ENCODE data around the gene MDN1. TPM values are rescaled to one million over a fixed set of nuclear protein-coding genes. Genes with fewer than 3 reads are reported as not detected.
"Not testable (repeated sequence)": the region's sequence is repeated elsewhere in the genome, so short reads cannot be mapped to it uniquely, and the experiment has no call there.

Gene MDN1
- total RNA-seq, 2 experiments from 2014 or later = 48.6 to 59.5 TPM

DNA sequence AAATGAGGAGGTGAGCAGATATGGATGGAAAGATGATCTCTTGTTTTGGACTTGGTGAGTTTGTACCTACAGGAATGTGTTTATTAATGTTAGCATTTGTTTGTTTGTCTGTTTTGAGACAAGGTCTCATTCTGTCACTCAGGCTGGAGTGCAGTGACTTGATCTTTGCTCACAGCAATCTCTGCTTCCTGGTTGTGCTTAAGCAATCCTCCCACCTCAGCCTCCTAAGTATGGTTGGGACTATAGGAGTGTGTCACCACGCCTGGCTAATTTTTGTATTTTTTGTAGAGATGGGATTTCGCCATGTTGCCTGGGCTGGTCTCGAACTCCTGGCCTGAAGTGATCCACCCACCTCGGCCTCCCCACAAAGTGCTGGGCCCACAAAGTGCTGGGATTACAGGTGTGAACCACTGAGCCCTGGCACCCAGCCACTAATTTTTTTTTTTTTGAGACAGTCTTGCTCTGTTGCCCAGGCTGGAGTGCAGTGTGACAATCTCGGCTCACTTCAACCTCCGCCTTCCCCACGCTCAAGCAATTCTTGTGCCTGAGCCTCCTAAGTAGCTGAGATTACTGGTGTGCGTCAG lies 17.1 kb upstream of the MDN1 start:
- Mint-ChIP-seq H3K27ac (no peak overlapping the region), H3K4me3 (no peak overlapping the region), H3K4me1 (peaks cover 50% of the 10 kb centered on the region)

DNA sequence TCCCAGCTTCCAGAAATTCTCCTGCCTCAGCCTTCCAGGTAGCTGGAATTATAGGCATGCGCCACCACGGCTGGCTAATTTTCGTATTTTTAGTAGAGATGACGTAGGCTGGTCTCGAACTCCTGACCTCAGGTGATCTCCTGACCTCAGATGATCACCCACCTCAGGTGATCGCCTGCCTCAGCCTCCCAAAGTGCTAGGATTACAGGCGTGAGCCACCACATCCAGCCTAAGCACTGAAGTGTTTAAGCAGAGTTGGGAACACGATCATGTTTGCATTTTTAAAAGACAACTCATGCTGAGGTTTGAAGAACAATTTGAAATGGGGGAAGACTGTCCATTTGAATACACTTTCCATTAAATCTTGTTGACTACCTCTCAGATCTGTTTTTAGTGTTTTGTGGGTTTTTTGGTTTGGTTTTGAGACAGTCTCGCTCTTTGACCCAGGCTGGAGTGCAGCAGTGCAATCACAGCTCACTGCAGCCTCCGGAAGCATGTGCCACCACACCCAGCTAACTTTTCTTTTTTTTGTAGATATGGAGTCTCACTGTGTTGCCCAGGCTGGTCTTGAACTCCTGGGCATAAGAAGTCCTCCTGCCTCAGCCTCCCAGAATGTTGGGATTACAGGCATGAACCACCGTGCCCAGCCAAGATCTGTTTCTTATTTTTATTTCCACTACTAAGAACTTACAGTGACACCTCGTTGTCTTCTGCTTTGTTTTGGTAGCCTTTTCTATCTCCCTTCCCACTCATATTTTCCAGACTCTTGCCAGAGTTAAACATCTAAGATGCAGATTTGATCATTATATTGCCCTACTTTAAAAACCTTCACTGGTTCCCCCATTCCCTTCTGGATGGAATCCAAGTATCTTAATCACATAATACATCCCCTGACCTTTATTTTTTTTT lies 15.5 kb upstream of the MDN1 start:
- Mint-ChIP-seq H3K36me3 (ENCODE audit: low read depth) (peaks cover 69% of the 10 kb centered on the region), H3K4me3 (peak overlapping the region; percentile 45), H3K27ac (peak overlapping the region; percentile 89), H3K27me3 (no peaks in the 10 kb centered on the region), H3K9me3 (ENCODE audit: low read depth) (no peaks in the 10 kb centered on the region), H3K4me1 (peaks cover 60% of the 10 kb centered on the region)
- ATAC-seq (peak; percentile 94), DNase-seq (peak; percentile 67)
- intact Hi-C loops (cut with DNase I, micrococcal nuclease) = loop anchor here (2.0 to 10.0 kb wide), 3 partner anchors 16 to 690 kb away; partner anchors contain the start of genes MDN1 (in 1 of the 2) and PM20D2 (in 1 of the 2)
- POLR2A ChIA-PET = interaction anchor here (0.7 kb wide), 1 partner anchor 485 kb away, joined by 3 read pairs; no protein-coding TSS in a partner anchor
- CTCF ChIA-PET = no interaction called here

More for the DNA sequence above, 17.1 kb upstream of the MDN1 start:
- Mint-ChIP-seq H3K27me3 (no peaks in the 10 kb centered on the region), H3K36me3 (ENCODE audit: low read depth) (peaks cover 61% of the 10 kb centered on the region), H3K9me3 (ENCODE audit: low read depth) (no peaks in the 10 kb centered on the region)
- no peak for ATAC-seq
- intact Hi-C loops (cut with DNase I, micrococcal nuclease) = loop anchor here (10.0 kb wide), 2 partner anchors 638 to 692 kb away; partner anchors contain the start of gene PM20D2 (in 1 of the 2)
- POLR2A ChIA-PET = interaction anchor here (0.6 kb wide), 1 partner anchor 25 kb away, joined by 5 read pairs; no protein-coding TSS in a partner anchor
- CTCF ChIA-PET = no interaction called here
- DNase-seq = no peak

DNA sequence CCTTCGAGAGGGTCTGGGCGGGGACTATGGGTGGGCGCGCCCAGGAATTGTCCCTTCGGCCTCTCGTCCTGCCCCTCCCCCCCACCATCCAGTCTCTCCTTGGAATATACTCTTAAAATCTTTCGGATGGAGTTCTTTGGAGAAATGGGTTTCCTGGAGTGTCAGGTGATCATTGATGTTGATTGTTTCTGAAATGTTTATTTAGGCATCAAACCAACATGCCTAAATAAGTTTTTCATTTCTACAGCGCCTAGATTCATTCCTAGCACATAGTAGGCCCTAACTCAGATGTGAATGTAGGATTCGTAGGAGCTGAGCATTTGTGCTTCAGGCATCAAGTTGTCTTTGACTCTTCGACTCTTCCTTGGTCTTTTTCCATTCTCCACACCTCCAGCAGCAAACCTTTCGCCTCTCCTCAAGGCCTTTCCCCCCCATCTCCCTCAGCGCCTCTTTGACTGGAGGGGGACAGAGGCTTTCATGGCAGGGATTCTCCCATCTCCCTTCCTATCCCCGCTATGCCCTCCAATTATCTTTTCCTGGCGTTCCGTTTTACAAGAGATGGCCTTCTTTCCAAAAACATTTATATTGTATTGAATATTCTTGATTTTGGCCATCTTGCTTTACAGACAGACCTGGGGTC lies 10.7 kb upstream of the MDN1 start:
- CTCF ChIA-PET = interaction anchor here (0.5 kb wide), 1 partner anchor 106 kb away, joined by 3 read pairs; no protein-coding TSS in a partner anchor
- Mint-ChIP-seq H3K27me3 (no peaks in the 10 kb centered on the region), H3K9me3 (ENCODE audit: low read depth) (no peaks in the 10 kb centered on the region), H3K4me3 (peak overlapping the region; percentile 97), H3K4me1 (peaks cover 38% of the 10 kb centered on the region), H3K36me3 (ENCODE audit: low read depth) (peaks cover 36% of the 10 kb centered on the region), H3K27ac (peak overlapping the region; percentile 92)
- intact Hi-C loops (cut with DNase I, micrococcal nuclease) = loop anchor here (10.0 kb wide), 2 partner anchors 645 to 685 kb away; partner anchors contain the start of gene PM20D2 (in 1 of the 2)
- no peak for ATAC-seq
- POLR2A ChIA-PET = interaction anchor here (0.5 kb wide), 1 partner anchor 444 kb away, joined by 3 read pairs; no protein-coding TSS in a partner anchor
- DNase-seq = peak; percentile 15

DNA sequence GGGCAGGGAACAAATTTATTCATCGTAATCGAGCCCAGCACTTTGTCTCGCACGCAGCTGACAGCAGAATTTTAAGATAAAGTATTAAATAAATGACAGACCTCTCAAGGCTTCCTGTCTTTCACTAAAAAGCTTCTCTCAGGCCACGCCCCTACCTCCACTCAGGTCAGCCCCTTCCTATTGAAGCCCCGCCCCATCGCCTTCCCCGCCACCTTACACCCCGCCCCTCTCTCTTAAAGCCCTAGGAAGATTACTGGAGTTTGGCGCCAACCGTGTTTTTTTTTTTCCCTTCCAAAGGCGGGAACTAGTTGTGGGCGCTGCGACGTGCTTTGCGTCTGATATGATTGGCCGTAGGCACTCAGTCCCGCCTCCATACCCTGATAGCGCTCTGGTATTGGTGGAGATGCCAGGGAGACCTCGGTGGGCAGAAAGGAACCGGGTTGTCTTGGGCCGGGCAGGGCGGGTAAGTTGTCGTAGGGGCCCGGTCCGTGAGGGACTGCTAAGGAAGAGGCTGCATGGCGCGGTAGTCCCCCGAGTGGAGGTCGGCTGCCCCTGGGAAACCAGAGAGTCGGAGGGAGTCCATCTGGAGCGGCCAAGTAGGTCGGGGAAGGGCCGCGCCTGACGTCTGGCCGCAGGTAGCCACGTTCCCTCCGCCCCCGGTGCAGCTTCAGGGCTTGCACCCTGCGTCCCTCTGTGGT lies 10.0 kb upstream of the MDN1 start, which contains the start of gene CASP8AP2:
TSS of gene CASP8AP2 (plus strand) at position 409 of the 698 bp plus-strand sequence.
- H3K4me3 Mint-ChIP-seq = peak within 1 kb of the TSS; percentile 97
- H3K36me3 Mint-ChIP-seq (ENCODE audit: low read depth) = peaks cover 30% of the 10 kb centered on the region
- ChIA-PET CTCF (interaction anchor here (0.5 to 1.9 kb wide), 7 partner anchors 10 to 563 kb away, joined by 3 to 17 read pairs (median 3); partner anchors contain the start of gene MDN1), POLR2A (interaction anchor here (0.5 to 2.2 kb wide), 7 partner anchors 10 to 758 kb away, joined by 3 to 47 read pairs (median 3); partner anchors contain the start of gene MDN1)
- intact Hi-C loops (cut with DNase I, micrococcal nuclease) = loop anchor here (1.0 to 10.0 kb wide), 6 partner anchors 10 to 866 kb away; partner anchors contain the start of genes MAP3K7 (in 2 of the 2), MDN1 (in 2 of the 2), LYRM2 (in 1 of the 2) and PM20D2 (in 1 of the 2)
- no peaks in the 10 kb centered on the region for H3K9me3 Mint-ChIP-seq (ENCODE audit: low read depth)
- ATAC-seq (peak; percentile 96), DNase-seq (peak; percentile 98)
- H3K27ac Mint-ChIP-seq = peak within 1 kb of the TSS; percentile 92
- H3K27me3 Mint-ChIP-seq = no peaks in the 10 kb centered on the region
- peaks cover 31% of the 10 kb centered on the region for H3K4me1 Mint-ChIP-seq

DNA sequence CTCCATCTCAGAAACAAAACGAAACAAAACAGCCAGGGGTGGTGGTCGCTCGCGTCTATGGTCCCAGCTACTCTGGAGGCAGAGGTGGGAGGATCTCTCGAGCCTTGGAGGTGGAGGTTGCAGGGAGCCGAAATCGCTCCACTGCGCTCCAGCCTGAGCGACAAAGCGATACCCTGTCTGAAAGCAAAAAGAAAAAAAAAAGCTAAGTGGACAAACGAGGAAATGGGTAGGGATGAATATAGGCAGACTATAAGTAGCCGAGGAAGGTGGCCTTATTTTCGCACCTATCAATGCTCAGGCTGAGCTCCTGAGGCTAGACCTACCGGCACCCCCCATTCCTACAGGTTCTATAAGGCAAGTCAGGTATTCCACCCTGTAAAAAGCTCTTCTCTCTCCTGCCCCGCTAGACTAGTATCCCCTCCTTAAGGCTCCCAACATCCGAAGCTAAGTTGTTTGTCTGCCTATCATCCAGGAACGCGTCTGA lies 9.4 kb upstream of the MDN1 start:
- peaks cover 30% of the 10 kb centered on the region for H3K36me3 Mint-ChIP-seq (ENCODE audit: low read depth)
- intact Hi-C loops (cut with DNase I, micrococcal nuclease) = loop anchor here (1.0 kb wide), 4 partner anchors 10 to 866 kb away; partner anchors contain the start of genes MAP3K7 (in 2 of the 2), MDN1 (in 2 of the 2), LYRM2 (in 1 of the 2) and RNGTT (in 1 of the 2)

DNA sequence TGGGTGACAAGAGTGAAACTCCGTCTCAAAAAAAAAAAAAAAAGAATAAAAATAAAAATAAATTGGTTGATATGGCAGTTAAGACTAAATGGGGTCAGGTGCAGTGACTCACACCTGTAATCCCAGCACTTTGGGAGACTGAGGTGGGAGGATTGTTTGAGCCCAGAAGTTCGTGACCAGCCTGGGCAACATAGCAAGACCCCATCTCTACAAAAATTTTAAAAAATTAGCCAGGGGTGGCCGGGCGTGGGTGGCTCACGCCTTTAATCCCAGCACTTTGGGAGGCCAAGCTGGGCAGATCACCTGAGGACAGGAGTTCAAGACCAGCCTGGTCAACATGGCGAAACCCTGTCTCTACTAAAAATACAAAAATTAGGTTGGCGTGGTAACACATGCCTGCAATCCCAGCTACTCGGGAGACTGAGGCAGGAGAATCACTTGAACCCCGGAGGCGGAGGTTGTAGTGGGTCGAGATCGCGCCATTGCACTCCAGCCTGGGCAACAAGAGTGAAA lies 8.9 kb upstream of the MDN1 start:
- Mint-ChIP-seq H3K4me3 (peak overlapping the region; percentile 97), H3K4me1 (peaks cover 27% of the 10 kb centered on the region), H3K36me3 (ENCODE audit: low read depth) (peaks cover 25% of the 10 kb centered on the region), H3K27ac (peak overlapping the region; percentile 92)
- ChIA-PET POLR2A (interaction anchor here (1.0 to 2.2 kb wide), 3 partner anchors 9 to 759 kb away, joined by 4 to 47 read pairs (median 5); partner anchors contain the start of gene MDN1), CTCF (interaction anchor here (0.6 to 1.9 kb wide), 6 partner anchors 8 to 564 kb away, joined by 3 to 17 read pairs (median 3); partner anchors contain the start of gene MDN1)
- intact Hi-C loops (cut with DNase I, micrococcal nuclease); DNase-seq; ATAC-seq; H3K9me3 Mint-ChIP-seq (ENCODE audit: low read depth); H3K27me3 Mint-ChIP-seq: not testable (repeated sequence)

More for the DNA sequence above, 9.4 kb upstream of the MDN1 start:
- POLR2A ChIA-PET = interaction anchor here (0.5 to 2.2 kb wide), 7 partner anchors 9 to 759 kb away, joined by 3 to 47 read pairs (median 3); partner anchors contain the start of gene MDN1
- ATAC-seq (peak; percentile 35), DNase-seq (peak; percentile 39)
- Mint-ChIP-seq H3K27me3 (no peaks in the 10 kb centered on the region), H3K27ac (peak overlapping the region; percentile 92), H3K4me1 (peaks cover 30% of the 10 kb centered on the region), H3K4me3 (peak overlapping the region; percentile 97), H3K9me3 (ENCODE audit: low read depth) (no peaks in the 10 kb centered on the region)
- CTCF ChIA-PET = interaction anchor here (0.6 to 1.9 kb wide), 6 partner anchors 9 to 564 kb away, joined by 3 to 17 read pairs (median 3); partner anchors contain the start of gene MDN1

DNA sequence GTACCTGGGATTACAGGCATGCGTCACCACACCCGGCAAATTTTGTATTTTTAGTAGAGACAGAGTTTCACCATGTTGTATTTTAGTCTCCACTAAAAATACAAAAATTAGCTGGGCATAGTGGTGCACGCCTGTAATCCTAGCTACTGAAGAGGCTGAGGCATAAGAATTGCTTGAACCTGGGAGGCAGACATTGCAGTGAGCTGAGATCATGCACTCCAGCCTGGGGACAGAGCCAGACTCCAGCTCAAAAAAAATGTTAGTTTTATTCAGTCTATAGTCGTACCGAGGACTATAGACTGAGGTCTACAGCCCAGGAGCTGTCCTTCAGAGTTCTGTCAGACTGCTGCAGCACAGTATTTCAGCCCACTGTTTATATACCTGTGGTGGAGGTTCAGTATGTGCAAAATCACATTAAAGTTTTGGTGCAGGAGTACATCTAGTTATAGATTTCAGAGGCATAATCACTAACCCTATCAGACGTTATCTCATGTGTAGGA lies 6.5 kb upstream of the MDN1 start:
- ChIA-PET CTCF (no interaction called here), POLR2A (no interaction called here)
- H3K9me3 Mint-ChIP-seq (ENCODE audit: low read depth) = no peaks in the 10 kb centered on the region
- peaks cover 8% of the 10 kb centered on the region for H3K4me1 Mint-ChIP-seq
- intact Hi-C loops (cut with DNase I, micrococcal nuclease) = no loop called here
- no peak overlapping the region for H3K4me3 Mint-ChIP-seq
- DNase-seq = no peak
- no peak for ATAC-seq
- peaks cover 2% of the 10 kb centered on the region for H3K36me3 Mint-ChIP-seq (ENCODE audit: low read depth)
- H3K27ac Mint-ChIP-seq = no peak overlapping the region
- no peaks in the 10 kb centered on the region for H3K27me3 Mint-ChIP-seq

DNA sequence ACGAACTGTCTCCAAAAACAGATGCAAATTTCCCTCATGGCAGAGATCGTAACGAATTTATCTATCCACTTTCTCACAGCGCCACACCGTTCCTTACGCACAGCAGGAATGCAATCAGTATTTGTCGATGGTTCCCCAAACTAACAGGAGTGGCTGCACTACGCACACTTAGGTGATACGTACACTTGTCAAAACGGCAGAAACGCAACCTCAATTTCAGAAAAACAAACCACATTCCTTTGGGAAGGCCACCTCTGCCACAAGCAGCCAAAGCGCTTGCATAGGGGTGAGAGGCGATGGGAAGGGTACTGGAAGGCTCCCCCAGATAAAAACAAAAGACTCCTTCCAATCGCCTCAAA lies 638 bp downstream of the MDN1 start:
- CTCF ChIA-PET = interaction anchor here (0.6 to 1.9 kb wide), 5 partner anchors 10 to 285 kb away, joined by 3 to 17 read pairs (median 3); partner anchors contain the start of gene CASP8AP2
- POLR2A ChIA-PET = interaction anchor here (0.6 to 2.3 kb wide), 5 partner anchors 10 to 768 kb away, joined by 3 to 47 read pairs (median 6); partner anchors contain the start of genes CASP8AP2 and MAP3K7
- Mint-ChIP-seq H3K27ac (peak overlapping the region; percentile 96), H3K27me3 (no peaks in the 10 kb centered on the region), H3K9me3 (ENCODE audit: low read depth) (no peaks in the 10 kb centered on the region), H3K36me3 (ENCODE audit: low read depth) (peaks cover 6% of the 10 kb centered on the region), H3K4me1 (peaks cover 25% of the 10 kb centered on the region), H3K4me3 (peak overlapping the region; percentile 81)
- peak; percentile 11 for ATAC-seq
- DNase-seq = peak; percentile 28
- intact Hi-C loops (cut with DNase I, micrococcal nuclease) = loop anchor here (1.0 to 5.0 kb wide), 12 partner anchors 10 to 768 kb away; partner anchors contain the start of genes CASP8AP2 (in 2 of the 2), LYRM2 (in 2 of the 2), PNRC1 (in 2 of the 2) and ANKRD6 (in 1 of the 2)

DNA sequence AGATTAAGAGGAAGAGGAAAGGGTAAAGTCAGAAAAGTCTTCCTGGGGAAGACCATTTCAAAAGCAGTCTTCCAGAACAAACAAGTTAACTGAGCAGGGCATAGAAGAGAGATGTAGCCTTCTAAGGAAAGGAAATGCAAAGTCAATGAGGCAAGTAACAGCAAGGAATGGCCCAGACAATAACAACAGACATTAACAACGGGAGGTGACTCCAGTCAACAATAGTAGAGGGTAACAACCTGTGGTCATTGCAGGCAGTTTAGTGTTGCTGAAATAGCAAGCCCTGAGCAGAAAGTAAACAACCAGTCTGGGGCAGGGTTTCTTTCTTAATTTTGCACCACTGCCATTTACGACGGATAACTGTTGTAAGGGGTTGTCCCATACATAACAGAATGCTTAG lies 2.1 kb downstream of the MDN1 start:
- ChIA-PET POLR2A (no interaction called here), CTCF (no interaction called here)
- DNase-seq (no peak), ATAC-seq (no peak)
- H3K27me3 Mint-ChIP-seq = no peaks in the 10 kb centered on the region
- H3K4me3 Mint-ChIP-seq = peak overlapping the region; percentile 81
- H3K9me3 Mint-ChIP-seq (ENCODE audit: low read depth) = no peaks in the 10 kb centered on the region
- peak overlapping the region; percentile 17 for H3K27ac Mint-ChIP-seq
- H3K4me1 Mint-ChIP-seq = peaks cover 26% of the 10 kb centered on the region
- H3K36me3 Mint-ChIP-seq (ENCODE audit: low read depth) = peaks cover 6% of the 10 kb centered on the region
- intact Hi-C loops (cut with DNase I, micrococcal nuclease) = loop anchor here (5.0 kb wide), 5 partner anchors 180 to 735 kb away; partner anchors contain the start of genes ANKRD6 (in 1 of the 2), LYRM2 (in 1 of the 2), PNRC1 (in 1 of the 2) and RRAGD (in 1 of the 2)

All from activated CD4-positive, alpha-beta T cell treated with anti-CD3 and anti-CD28 coated beads for 36 hours (primary cell).